ENCODE results near the gene GEMIN8. TPM values are rescaled to one million over a fixed set of nuclear protein-coding genes. Genes with fewer than 3 reads are reported as not detected.

The GEMIN8 gene
- polyA plus RNA-seq, 2 of the 4 experiments (the other 2 are of a cell fraction) = 13.9 to 21.8 TPM

GRCh38 chrX:13983734-13984133, 46.0 kb downstream of the GEMIN8 start:
- 35% methylated on average over 3 of the region's 3 CpGs for WGBS (ENCODE audit: missing lambda C conversion rate)
- H3K4me3 ChIP-seq = no peak overlapping the region
- ChIA-PET POLR2A (no interaction called here), CTCF (no interaction called here)
- no peaks in the 10 kb centered on the region for H3K9me3 ChIP-seq
- TF ChIP-seq RCOR1 (IDR thresholded peaks at IDR 0.05; ENCODE audit: low read depth, low read length) = no peak
- TF ChIP-seq CHD2 (IDR thresholded peaks at IDR 0.05; ENCODE audit: low read length, partially characterized antibody) = no peak
- no peak for TF ChIP-seq POLR2AphosphoS2 (conservative IDR thresholded peaks at IDR 0.05; ENCODE audit: low read length)
- no peak for TF ChIP-seq ZC3H11A (IDR thresholded peaks at IDR 0.05)
- no peak for TF ChIP-seq RFX5 (IDR thresholded peaks at IDR 0.05)
- no peak for TF ChIP-seq ELK1 (IDR thresholded peaks at IDR 0.05; ENCODE audit: low read depth, low read length)
- no peak for TF ChIP-seq ZSCAN20 (CRISPR knock-in tag; IDR thresholded peaks at IDR 0.05)
- TF ChIP-seq HOXB5 (CRISPR knock-in tag; IDR thresholded peaks at IDR 0.05) = no peak
- TF ChIP-seq CBX8 (IDR thresholded peaks at IDR 0.05) = no peak
- no peak for TF ChIP-seq BHLHE40 (IDR thresholded peaks at IDR 0.05; ENCODE audit: low read depth, low read length)
- TF ChIP-seq GATA3 (IDR thresholded peaks at IDR 0.05; ENCODE audit: borderline replicate concordance) = no peak
- no peak for TF ChIP-seq ESRRA (IDR thresholded peaks at IDR 0.05; ENCODE audit: borderline replicate concordance, low read length)
- no peak for TF ChIP-seq HOXB13 (CRISPR knock-in tag; IDR thresholded peaks at IDR 0.05; ENCODE audit: low read depth)
- TF ChIP-seq, protein P1, sequence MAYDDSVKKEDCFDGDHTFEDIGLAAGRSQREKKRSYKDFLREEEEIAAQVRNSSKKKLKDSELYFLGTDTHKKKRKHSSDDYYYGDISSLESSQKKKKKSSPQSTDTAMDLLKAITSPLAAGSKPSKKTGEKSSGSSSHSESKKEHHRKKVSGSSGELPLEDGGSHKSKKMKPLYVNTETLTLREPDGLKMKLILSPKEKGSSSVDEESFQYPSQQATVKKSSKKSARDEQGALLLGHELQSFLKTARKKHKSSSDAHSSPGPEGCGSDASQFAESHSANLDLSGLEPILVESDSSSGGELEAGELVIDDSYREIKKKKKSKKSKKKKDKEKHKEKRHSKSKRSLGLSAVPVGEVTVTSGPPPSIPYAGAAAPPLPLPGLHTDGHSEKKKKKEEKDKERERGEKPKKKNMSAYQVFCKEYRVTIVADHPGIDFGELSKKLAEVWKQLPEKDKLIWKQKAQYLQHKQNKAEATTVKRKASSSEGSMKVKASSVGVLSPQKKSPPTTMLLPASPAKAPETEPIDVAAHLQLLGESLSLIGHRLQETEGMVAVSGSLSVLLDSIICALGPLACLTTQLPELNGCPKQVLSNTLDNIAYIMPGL (CRISPR knock-in tag; IDR thresholded peaks at IDR 0.05; ENCODE audit: borderline replicate concordance) = no peak
- no peak for TF ChIP-seq RNF2 (IDR thresholded peaks at IDR 0.05; ENCODE audit: borderline replicate concordance, low read depth)
- TF ChIP-seq, protein P2, sequence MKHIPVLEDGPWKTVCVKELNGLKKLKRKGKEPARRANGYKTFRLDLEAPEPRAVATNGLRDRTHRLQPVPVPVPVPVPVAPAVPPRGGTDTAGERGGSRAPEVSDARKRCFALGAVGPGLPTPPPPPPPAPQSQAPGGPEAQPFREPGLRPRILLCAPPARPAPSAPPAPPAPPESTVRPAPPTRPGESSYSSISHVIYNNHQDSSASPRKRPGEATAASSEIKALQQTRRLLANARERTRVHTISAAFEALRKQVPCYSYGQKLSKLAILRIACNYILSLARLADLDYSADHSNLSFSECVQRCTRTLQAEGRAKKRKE (CRISPR knock-in tag; IDR thresholded peaks at IDR 0.05; ENCODE audit: low read depth) = no peak
- TF ChIP-seq KDM1A (IDR thresholded peaks at IDR 0.05; ENCODE audit: low read depth) = no peak
- TF ChIP-seq TP53 (CRISPR knock-in tag; IDR thresholded peaks at IDR 0.05) = no peak
- TF ChIP-seq, protein P3, sequence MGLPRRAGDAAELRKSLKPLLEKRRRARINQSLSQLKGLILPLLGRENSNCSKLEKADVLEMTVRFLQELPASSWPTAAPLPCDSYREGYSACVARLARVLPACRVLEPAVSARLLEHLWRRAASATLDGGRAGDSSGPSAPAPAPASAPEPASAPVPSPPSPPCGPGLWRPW (IDR thresholded peaks at IDR 0.05) = no peak
- no peak for DNase-seq (ENCODE audit: low read depth in 1 of 2, low spot score in 1 of 2)
- no peaks in the 10 kb centered on the region for H3K4me1 ChIP-seq
- H3K4me2 ChIP-seq = no peak overlapping the region
- no peak for ATAC-seq
- FAIRE-seq = no peak
- no peak overlapping the region for H3K27ac ChIP-seq

DNA sequence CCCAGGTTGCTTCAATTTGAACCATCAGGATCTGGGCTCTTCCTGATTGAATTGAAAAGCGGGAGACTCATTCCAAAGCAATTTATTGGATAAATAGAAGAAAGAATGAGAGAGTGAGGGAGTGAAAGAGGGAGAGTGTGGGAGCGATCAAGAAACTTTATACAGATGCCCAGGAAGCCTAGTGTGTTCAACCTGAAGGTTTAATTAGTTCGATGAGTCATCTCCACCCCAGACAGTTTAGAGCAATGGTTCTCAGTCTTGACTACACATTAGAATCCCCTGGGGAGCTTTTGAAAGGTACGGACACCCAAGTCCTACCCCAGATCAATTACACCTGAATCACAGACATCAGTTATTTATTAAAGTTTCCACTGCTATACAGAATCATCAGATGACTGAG, 61.5 kb downstream of the GEMIN8 start:
- no peak overlapping the region for H3K4me3 ChIP-seq
- WGBS (ENCODE audit: missing lambda C conversion rate) = 30% methylated on average over 4 of the region's 4 CpGs
- CTCF ChIA-PET = no interaction called here
- POLR2A ChIA-PET = no interaction called here
- ATAC-seq (no peak), FAIRE-seq (no peak), DNase-seq (ENCODE audit: low read depth in 1 of 2, low spot score in 1 of 2) (no peak)
- no peak overlapping the region for H3K27ac ChIP-seq
- H3K4me2 ChIP-seq = no peak overlapping the region
- no peaks in the 10 kb centered on the region for H3K9me3 ChIP-seq
- no peaks in the 10 kb centered on the region for H3K4me1 ChIP-seq
- TF ChIP-seq EHF (CRISPR knock-in tag; IDR thresholded peaks at IDR 0.05) = no peak
- TF ChIP-seq FOSL2 (IDR thresholded peaks at IDR 0.05) = no peak
- peak; percentile 7; the same call in 1 of the 2 replicates for TF ChIP-seq FOSL2 (CRISPR knock-in tag; IDR thresholded peaks at IDR 0.05)

DNA sequence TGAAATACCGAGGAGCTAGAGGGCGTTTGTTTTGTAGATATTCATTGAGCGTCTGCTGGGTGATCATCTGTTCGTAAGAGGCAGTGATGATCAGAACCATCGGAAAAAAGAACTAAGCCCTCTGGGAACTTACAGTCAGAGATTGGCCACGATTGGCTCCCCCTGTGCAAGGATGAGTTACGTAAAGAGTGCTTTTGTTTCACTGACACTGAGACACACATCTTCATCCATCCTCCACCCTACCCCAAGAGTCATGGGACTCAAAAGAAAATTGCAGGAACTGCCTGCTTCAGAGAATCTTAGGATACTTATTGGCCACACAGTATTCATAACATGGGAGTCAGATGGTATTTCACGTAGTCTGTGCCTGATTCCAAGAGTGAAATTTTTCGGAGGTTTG, 62.1 kb downstream of the GEMIN8 start:
- Histone ChIP-seq H3K9me3 (no peaks in the 10 kb centered on the region), H3K27ac (no peak overlapping the region), H3K4me2 (no peak overlapping the region), H3K4me1 (no peaks in the 10 kb centered on the region), H3K4me3 (no peak overlapping the region)
- CTCF ChIA-PET = no interaction called here
- POLR2A ChIA-PET = no interaction called here
- ATAC-seq = no peak
- DNase-seq (ENCODE audit: low read depth in 1 of 2, low spot score in 1 of 2) = no peak
- no peak for FAIRE-seq
- 59% methylated on average over 9 of the region's 9 CpGs for WGBS (ENCODE audit: missing lambda C conversion rate)
- TF ChIP-seq RAD21 (conservative IDR thresholded peaks at IDR 0.05 in 1 of 2, IDR thresholded peaks at IDR 0.05 in 1 of 2) (no peak), RNF2 (IDR thresholded peaks at IDR 0.05; ENCODE audit: borderline replicate concordance, low read depth) (no peak), JUN (IDR thresholded peaks at IDR 0.05) (no peak), HOXB13 (CRISPR knock-in tag; IDR thresholded peaks at IDR 0.05; ENCODE audit: low read depth) (no peak), CBX2 (IDR thresholded peaks at IDR 0.05; ENCODE audit: borderline replicate concordance, low read depth) (no peak), MAZ (IDR thresholded peaks at IDR 0.05; ENCODE audit: borderline replicate concordance, low read depth, low read length) (no peak), REST (IDR thresholded peaks at IDR 0.05) (no peak), PHF8 (IDR thresholded peaks at IDR 0.05; ENCODE audit: borderline replicate concordance, low read depth) (no peak)
